CD14-positive monocyte (primary cell): ENCODE measurements around the gene CAMSAP3. TPM values are rescaled to one million over a fixed set of nuclear protein-coding genes. Genes with fewer than 3 reads are reported as not detected.

Source experiments
- DNase-seq, 3 donors: peaks; one replicate each; pipeline ENCODE4 v3.0.0-alpha.2; 2011 to 2022
- H2AFZ ChIP-seq: 2 replicates; pipeline ENCODE4 v1.6.0; 2012; ENCODE audit warnings: mild to moderate bottlenecking, low read depth, low read length, inconsistent platforms; ENCODE audit not compliant: insufficient read depth, poor library complexity, severe bottlenecking
- H3K27ac ChIP-seq, 2 donors: 1 replicate in 1 of 2; 2 replicates in 1 of 2; pipeline ENCODE4 v1.5.1; 2012 to 2013; ENCODE audit warnings: low read length in 2 of 2, control low read depth in 1 of 2, inconsistent platforms in 1 of 2, low read depth in 1 of 2, mild to moderate bottlenecking in 1 of 2
- H3K27me3 ChIP-seq, 2 donors: one replicate each; pipeline versions ENCODE4 v1.6.0 to v1.6.1; 2011 to 2013; ENCODE audit warnings: low read length in 2 of 2; ENCODE audit not compliant: control insufficient read depth in 2 of 2, insufficient read depth in 2 of 2
- H3K36me3 ChIP-seq, 2 donors: replicated peaks in 1 of 2; 1 replicate in 1 of 2; 2 replicates in 1 of 2; pipeline versions ENCODE4 v1.5.1 to v1.6.1; 2012 to 2013; ENCODE audit warnings: low read length in 2 of 2, control low read depth in 1 of 2, inconsistent platforms in 1 of 2, mild to moderate bottlenecking in 1 of 2; ENCODE audit not compliant: insufficient read depth in 2 of 2, control insufficient read depth in 1 of 2
- H3K4me1 ChIP-seq, 2 donors: 1 replicate in 1 of 2; 2 replicates in 1 of 2; pipeline versions ENCODE4 v1.5.1 to v1.6.1; 2012 to 2013; ENCODE audit warnings: low read length in 2 of 2, control low read depth in 1 of 2, inconsistent platforms in 1 of 2, mild to moderate bottlenecking in 1 of 2, moderate library complexity in 1 of 2; ENCODE audit not compliant: insufficient read depth in 2 of 2, control insufficient read depth in 1 of 2
- H3K4me2 ChIP-seq: replicated peaks from 2 replicates; pipeline ENCODE3; 2012; ENCODE audit warnings: low read length, moderate library complexity, mild to moderate bottlenecking; ENCODE audit not compliant: poor library complexity, severe bottlenecking; ENCODE audit errors: extremely low read depth
- H3K4me3 ChIP-seq, 3 experiments: fragments of 200-600 bp in 1 of 3; sonication (generic) in 1 of 3; replicated peaks in 1 of 3; 1 replicate in 2 of 3; 2 replicates in 1 of 3; pipeline ENCODE4 v1.5.1; 2011 to 2013; ENCODE audit warnings: low read length in 3 of 3, mild to moderate bottlenecking in 3 of 3, control low read depth in 2 of 3, low read depth in 2 of 3, inconsistent platforms in 1 of 3, moderate library complexity in 1 of 3
- H3K79me2 ChIP-seq: 2 replicates; pipeline ENCODE4 v1.6.0; 2012; ENCODE audit warnings: mild to moderate bottlenecking, control low read depth, inconsistent platforms, low read length, moderate library complexity; ENCODE audit not compliant: insufficient read depth
- H3K9ac ChIP-seq: 2 replicates; pipeline ENCODE4 v1.6.0; 2017; ENCODE audit warnings: low read length, mild to moderate bottlenecking; ENCODE audit not compliant: insufficient read depth, poor library complexity, severe bottlenecking
- H3K9me3 ChIP-seq, 2 donors: replicated peaks in 1 of 2; 1 replicate in 1 of 2; 2 replicates in 1 of 2; pipeline versions ENCODE4 v1.5.1 to v1.6.1; 2012 to 2013; ENCODE audit warnings: low read length in 2 of 2, control low read depth in 1 of 2; ENCODE audit not compliant: control insufficient read depth in 1 of 2, insufficient read depth in 1 of 2
- H4K20me1 ChIP-seq: 2 replicates; pipeline ENCODE4 v1.6.0; 2012; ENCODE audit warnings: mild to moderate bottlenecking, low read length, control low read depth, moderate library complexity; ENCODE audit not compliant: insufficient read depth
- H3K27ac Mint-ChIP-seq, 7 donors: one replicate each; pipeline ENCODE4 v1.8.0; 2020; ENCODE audit warnings: mild to moderate bottlenecking in 7 of 7, mixed read lengths in 7 of 7, moderate library complexity in 6 of 7, inconsistent platforms in 2 of 7
- H3K27me3 Mint-ChIP-seq, 3 donors: one replicate each; pipeline ENCODE4 v1.8.0; 2021 to 2022; ENCODE audit warnings: low read depth in 3 of 3, mild to moderate bottlenecking in 3 of 3, mixed read lengths in 3 of 3, moderate library complexity in 3 of 3, inconsistent platforms in 1 of 3
- H3K36me3 Mint-ChIP-seq, 2 donors: one replicate each; pipeline ENCODE4 v1.8.0; 2020; ENCODE audit warnings: mixed read lengths in 2 of 2, inconsistent platforms in 1 of 2, mild to moderate bottlenecking in 1 of 2
- H3K4me1 Mint-ChIP-seq: one replicate; pipeline ENCODE4 v1.8.0; 2020; ENCODE audit warnings: mild to moderate bottlenecking, mixed read lengths
- H3K4me3 Mint-ChIP-seq, 2 donors: one replicate each; pipeline ENCODE4 v1.8.0; 2020; ENCODE audit warnings: mild to moderate bottlenecking in 2 of 2, mixed read lengths in 2 of 2, moderate library complexity in 1 of 2
- H3K9me3 Mint-ChIP-seq, 7 donors: one replicate each; pipeline ENCODE4 v1.8.0; 2020 to 2022; ENCODE audit warnings: mixed read lengths in 7 of 7, mild to moderate bottlenecking in 6 of 7, moderate library complexity in 6 of 7, inconsistent platforms in 2 of 7
- WGBS: methylation state at CpG from one replicate; pipeline ENCODE4 v1.1.5; 2013; ENCODE audit warnings: missing lambda C conversion rate; ENCODE audit not compliant: insufficient coverage; 5-methylcytosine and 5-hydroxymethylcytosine counted together
- intact Hi-C, 2 donors: fragments of 100-400 bp; cut with micrococcal nuclease; formaldehyde crosslinking; loops; one replicate each; pipeline versions ENCODE4 v1.15.0 to v1.15.1; 2023
- polyA plus RNA-seq, 3 donors: library from polyadenylated mRNA; depleted of rRNA in 1 of 3; unstranded in 2 of 3; stranded (reverse) in 1 of 3; fragments of 300-500 nt in 2 of 3; fragments of >200 nt in 1 of 3; fragmentation: Illumina TruSeq in 2 of 3; gene quantifications; 1 replicate in 2 of 3; 2 replicates in 1 of 3; pipeline ENCODE4 v1.2.3, GENCODE V29; 2012 to 2021
- TF ChIP-seq, protein P1 (sequence below): fragments of 200-600 bp; IDR thresholded peaks from one replicate; pipeline ENCODE4 v1.8.0; 2022; ENCODE audit warnings: antibody characterized with exemption, mild to moderate bottlenecking

Gene CAMSAP3
- polyA plus RNA-seq, 3 donors = 0.05 TPM; not detected in 2

DNA sequence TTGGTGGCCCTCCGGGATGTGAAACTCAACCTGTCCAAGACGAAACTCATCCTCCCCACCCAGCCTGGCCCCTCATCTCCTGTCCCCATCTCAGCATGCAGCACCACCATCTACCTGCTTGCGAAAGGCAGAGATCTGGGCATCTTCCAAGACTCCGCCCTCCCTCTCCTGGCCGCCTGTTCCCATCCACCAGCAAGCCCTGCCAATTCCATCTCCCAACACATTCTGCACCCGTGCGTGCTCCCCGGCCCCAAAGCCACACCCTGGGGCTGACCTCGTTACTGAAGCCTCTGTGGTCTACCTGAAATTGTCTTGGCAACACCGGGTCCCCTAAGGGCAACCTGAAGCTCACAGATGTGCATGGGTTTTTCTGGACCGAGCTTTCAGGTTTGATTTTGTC lies 13.2 kb upstream of the CAMSAP3 start:
- Histone ChIP-seq H4K20me1 (no peaks in the 10 kb centered on the region), H2AFZ (no peak overlapping the region), H3K9me3 (no peaks in the 10 kb centered on the region), H3K4me2 (no peak overlapping the region), H3K9ac (no peak overlapping the region), H3K79me2 (no peaks in the 10 kb centered on the region), H3K27ac (no peak overlapping the region), H3K4me1 (peaks cover 0 to 7% of the 10 kb centered on the region in 2 donors), H3K4me3 (no peak overlapping the region), H3K36me3 (no peaks in the 10 kb centered on the region), H3K27me3 (no peaks in the 10 kb centered on the region)
- peaks cover 15 to 22% (median 19%) of the 10 kb centered on the region in 3 donors for H3K27me3 Mint-ChIP-seq
- 74% methylated on average over 10 of the region's 11 CpGs for WGBS
- no peak overlapping the region for H3K4me3 Mint-ChIP-seq
- no peaks in the 10 kb centered on the region for H3K36me3 Mint-ChIP-seq
- H3K27ac Mint-ChIP-seq = no peak overlapping the region
- no peaks in the 10 kb centered on the region for H3K9me3 Mint-ChIP-seq
- DNase-seq = no peak
- peaks cover 6% of the 10 kb centered on the region for H3K4me1 Mint-ChIP-seq
- TF ChIP-seq, protein P1, sequence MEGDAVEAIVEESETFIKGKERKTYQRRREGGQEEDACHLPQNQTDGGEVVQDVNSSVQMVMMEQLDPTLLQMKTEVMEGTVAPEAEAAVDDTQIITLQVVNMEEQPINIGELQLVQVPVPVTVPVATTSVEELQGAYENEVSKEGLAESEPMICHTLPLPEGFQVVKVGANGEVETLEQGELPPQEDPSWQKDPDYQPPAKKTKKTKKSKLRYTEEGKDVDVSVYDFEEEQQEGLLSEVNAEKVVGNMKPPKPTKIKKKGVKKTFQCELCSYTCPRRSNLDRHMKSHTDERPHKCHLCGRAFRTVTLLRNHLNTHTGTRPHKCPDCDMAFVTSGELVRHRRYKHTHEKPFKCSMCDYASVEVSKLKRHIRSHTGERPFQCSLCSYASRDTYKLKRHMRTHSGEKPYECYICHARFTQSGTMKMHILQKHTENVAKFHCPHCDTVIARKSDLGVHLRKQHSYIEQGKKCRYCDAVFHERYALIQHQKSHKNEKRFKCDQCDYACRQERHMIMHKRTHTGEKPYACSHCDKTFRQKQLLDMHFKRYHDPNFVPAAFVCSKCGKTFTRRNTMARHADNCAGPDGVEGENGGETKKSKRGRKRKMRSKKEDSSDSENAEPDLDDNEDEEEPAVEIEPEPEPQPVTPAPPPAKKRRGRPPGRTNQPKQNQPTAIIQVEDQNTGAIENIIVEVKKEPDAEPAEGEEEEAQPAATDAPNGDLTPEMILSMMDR = no peak
- intact Hi-C loops = no loop called here

DNA sequence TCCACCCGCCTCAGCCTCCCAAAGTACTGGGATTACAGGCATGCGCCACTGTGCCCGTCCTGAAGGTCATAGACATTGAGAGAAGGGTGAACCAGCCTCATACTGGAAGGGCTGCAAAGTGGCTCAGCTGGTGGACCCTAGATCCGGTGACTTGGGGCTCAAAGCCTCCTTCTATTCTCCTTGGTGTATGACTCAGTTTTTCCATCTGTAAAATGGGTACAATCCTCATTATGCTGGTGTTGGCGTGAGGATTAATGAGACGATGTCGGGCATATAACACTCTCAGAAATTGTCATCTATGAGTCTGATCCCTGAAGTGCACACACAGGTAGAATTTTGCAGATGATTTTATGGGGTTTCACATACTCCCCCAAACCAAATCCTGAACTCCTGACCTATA lies 5.8 kb upstream of the CAMSAP3 start:
- no peak overlapping the region for H3K4me3 ChIP-seq
- H3K9ac ChIP-seq = no peak overlapping the region
- H4K20me1 ChIP-seq = no peaks in the 10 kb centered on the region
- H3K79me2 ChIP-seq = no peaks in the 10 kb centered on the region
- no peak for DNase-seq
- TF ChIP-seq, protein P1 = no peak
- intact Hi-C loops = no loop called here
- H3K4me1 ChIP-seq = peaks cover 0 to 7% of the 10 kb centered on the region in 2 donors
- H3K27ac Mint-ChIP-seq = no peak overlapping the region
- H3K4me3 Mint-ChIP-seq = no peak overlapping the region
- H3K4me1 Mint-ChIP-seq = peaks cover 4% of the 10 kb centered on the region
- no peak overlapping the region for H2AFZ ChIP-seq
- H3K27me3 ChIP-seq = peaks cover 6 to 18% of the 10 kb centered on the region in 2 donors
- H3K9me3 Mint-ChIP-seq = peaks cover 0 to 4% (median 0%) of the 10 kb centered on the region in 7 donors
- H3K9me3 ChIP-seq = peaks cover 0 to under 1% of the 10 kb centered on the region in 2 donors
- peaks cover 22 to 43% (median 42%) of the 10 kb centered on the region in 3 donors for H3K27me3 Mint-ChIP-seq
- no peak overlapping the region for H3K27ac ChIP-seq
- WGBS = 95% methylated on average over 3 of the region's 7 CpGs
- H3K36me3 ChIP-seq = no peaks in the 10 kb centered on the region
- no peaks in the 10 kb centered on the region for H3K36me3 Mint-ChIP-seq
- no peak overlapping the region for H3K4me2 ChIP-seq
